Measurements from ENCODE around the gene JMJD8.
A peak's percentile ranks its signal among the peaks of the same experiment; 100 is the strongest.

JMJD8 gene

GRCh38 chr16:636206-637080 lies 47.7 kb downstream of the JMJD8 start, which contains the start of gene METTL26:
Gene METTL26, minus strand, starts transcription at chr16:636305. Its CDS starts 15 bp downstream, at chr16:636290.
- H3K4me3 ChIP-seq (replicated peaks in 1 of 2; ENCODE audit: low read depth in 2 of 2, low read length in 2 of 2): peak within 1 kb of the TSS; percentile 75 to 81
- DNase-seq (ENCODE audit: low read depth in 2 of 2): peak; percentile 95 to 96
- TF ChIP-seq CTCF (IDR thresholded peaks at IDR 0.05; ENCODE audit: low read depth, low read length): no peak

- no peak for TF ChIP-seq CTCF (IDR thresholded peaks at IDR 0.05; ENCODE audit: low read depth, low read length)
- peak overlapping the region; percentile 75 to 81 for H3K4me3 ChIP-seq (replicated peaks in 1 of 2; ENCODE audit: low read depth in 2 of 2, low read length in 2 of 2)
- DNase-seq (ENCODE audit: low read depth in 2 of 2): no peak
These were observed 48.4 kb downstream of the JMJD8 start for GRCh38 chr16:635573-636205.

- peak overlapping the region; percentile 75 to 81 for H3K4me3 ChIP-seq (replicated peaks in 1 of 2; ENCODE audit: low read depth in 2 of 2, low read length in 2 of 2)
- DNase-seq (ENCODE audit: low read depth in 2 of 2): no peak
- no peak for TF ChIP-seq CTCF (IDR thresholded peaks at IDR 0.05; ENCODE audit: low read depth, low read length)
These were observed 49.1 kb downstream of the JMJD8 start for GRCh38 chr16:634996-635395.

GRCh38 chr16:634051-634670 lies 50.0 kb downstream of the JMJD8 start:
- no peak overlapping the region for H3K4me3 ChIP-seq (replicated peaks in 1 of 2; ENCODE audit: low read depth in 2 of 2, low read length in 2 of 2)
- no peak for TF ChIP-seq CTCF (IDR thresholded peaks at IDR 0.05; ENCODE audit: low read depth, low read length)
- no peak for DNase-seq (ENCODE audit: low read depth in 2 of 2)

GRCh38 chr16:633336-634050 lies 50.6 kb downstream of the JMJD8 start:
- no peak for TF ChIP-seq CTCF (IDR thresholded peaks at IDR 0.05; ENCODE audit: low read depth, low read length)
- no peak for DNase-seq (ENCODE audit: low read depth in 2 of 2)
- no peak overlapping the region for H3K4me3 ChIP-seq (replicated peaks in 1 of 2; ENCODE audit: low read depth in 2 of 2, low read length in 2 of 2)

Measured in cardiac fibroblast (primary cell).